ENCODE measurements around the gene LACRT.

GRCh38 chr12:54598970-54599369 lies 35.7 kb downstream of the LACRT start:
- TF ChIP-seq CTCF (IDR thresholded peaks at IDR 0.05; ENCODE audit: low read length) (no peak), EZH2 (IDR thresholded peaks at IDR 0.05; ENCODE audit: borderline replicate concordance, low read length) (no peak)

Measured in OCI-LY1 (cell line).